Osteocyte (in vitro differentiated cells): ENCODE measurements around the gene CST9L. TPM values are rescaled to one million over a fixed set of nuclear protein-coding genes. Genes with fewer than 3 reads are reported as not detected.

Source experiments
- DNase-seq: peaks from one replicate; pipeline ENCODE4 v3.0.0; 2021; ENCODE audit warnings: mixed read lengths; ENCODE audit not compliant: unreplicated experiment; ENCODE audit errors: extremely low spot score
- H3K27ac Mint-ChIP-seq: one replicate; pipeline ENCODE4 v1.8.0; 2021; ENCODE audit warnings: mild to moderate bottlenecking, mixed read lengths; ENCODE audit not compliant: unreplicated experiment
- H3K27me3 Mint-ChIP-seq: one replicate; pipeline ENCODE4 v1.8.0; 2021; ENCODE audit warnings: mixed read lengths; ENCODE audit not compliant: unreplicated experiment
- H3K36me3 Mint-ChIP-seq: one replicate; pipeline ENCODE4 v1.8.0; 2021; ENCODE audit warnings: mixed read lengths; ENCODE audit not compliant: unreplicated experiment
- H3K4me1 Mint-ChIP-seq: one replicate; pipeline ENCODE4 v1.8.0; 2021; ENCODE audit warnings: mixed read lengths; ENCODE audit not compliant: unreplicated experiment
- H3K4me3 Mint-ChIP-seq: one replicate; pipeline ENCODE4 v1.8.0; 2021; ENCODE audit warnings: mild to moderate bottlenecking, moderate library complexity, mixed read lengths; ENCODE audit not compliant: unreplicated experiment
- H3K9me3 Mint-ChIP-seq: one replicate; pipeline ENCODE4 v1.8.0; 2021; ENCODE audit warnings: mixed read lengths; ENCODE audit not compliant: unreplicated experiment
- CTCF ChIP-seq: fragments of 200-600 bp; sonication (generic); IDR thresholded peaks from 2 replicates; pipeline ENCODE4 v1.5.0; 2021; ENCODE audit warnings: antibody characterized with exemption, mild to moderate bottlenecking, moderate library complexity
- total RNA-seq: library from RNA; stranded (reverse); gene quantifications from 2 replicates; pipeline ENCODE4 v1.2.1, GENCODE V29; 2021

CST9L gene
- total RNA-seq, 1 donor from 2014 or later, result not detected

GRCh38 chr20:23541330-23541729, 27.0 kb downstream of the CST9L start:
- H3K9me3 Mint-ChIP-seq, result no peaks in the 10 kb centered on the region
- no peak overlapping the region for H3K4me3 Mint-ChIP-seq
- no peaks in the 10 kb centered on the region for H3K36me3 Mint-ChIP-seq
- DNase-seq, result no peak
- no peaks in the 10 kb centered on the region for H3K4me1 Mint-ChIP-seq
- TF ChIP-seq CTCF, result no peak
- H3K27ac Mint-ChIP-seq, result no peak overlapping the region
- H3K27me3 Mint-ChIP-seq, result peaks cover 4% of the 10 kb centered on the region

- Mint-ChIP-seq H3K4me3 (no peak overlapping the region), H3K27me3 (peaks cover 4% of the 10 kb centered on the region), H3K27ac (no peak overlapping the region), H3K36me3 (no peaks in the 10 kb centered on the region), H3K4me1 (no peaks in the 10 kb centered on the region), H3K9me3 (no peaks in the 10 kb centered on the region)
- DNase-seq, result no peak
- no peak for TF ChIP-seq CTCF
Observed at GRCh38 chr20:23540624-23541023, 27.7 kb downstream of the CST9L start.

- no peaks in the 10 kb centered on the region for H3K4me1 Mint-ChIP-seq
Observed at GRCh38 chr20:23537030-23537429, 31.3 kb downstream of the CST9L start.

GRCh38 chr20:23536328-23536974, 31.8 kb downstream of the CST9L start:
- no peaks in the 10 kb centered on the region for H3K36me3 Mint-ChIP-seq
- TF ChIP-seq CTCF, result no peak
- H3K4me3 Mint-ChIP-seq, result no peak overlapping the region
- H3K9me3 Mint-ChIP-seq, result no peaks in the 10 kb centered on the region
- H3K27me3 Mint-ChIP-seq, result peaks cover 12% of the 10 kb centered on the region
- DNase-seq, result no peak
- H3K4me1 Mint-ChIP-seq, result no peaks in the 10 kb centered on the region
- H3K27ac Mint-ChIP-seq, result no peak overlapping the region

More at GRCh38 chr20:23537030-23537429, 31.3 kb downstream of the CST9L start:
- no peak for TF ChIP-seq CTCF
- no peak for DNase-seq
- Mint-ChIP-seq H3K9me3 (no peaks in the 10 kb centered on the region), H3K4me3 (no peak overlapping the region), H3K27me3 (peaks cover 12% of the 10 kb centered on the region), H3K36me3 (no peaks in the 10 kb centered on the region), H3K27ac (no peak overlapping the region)

GRCh38 chr20:23534801-23535593, 33.3 kb downstream of the CST9L start:
- no peak overlapping the region for H3K4me3 Mint-ChIP-seq
- no peaks in the 10 kb centered on the region for H3K9me3 Mint-ChIP-seq
- H3K4me1 Mint-ChIP-seq, result no peaks in the 10 kb centered on the region
- DNase-seq, result no peak
- no peaks in the 10 kb centered on the region for H3K36me3 Mint-ChIP-seq
- H3K27me3 Mint-ChIP-seq, result peaks cover 15% of the 10 kb centered on the region
- no peak overlapping the region for H3K27ac Mint-ChIP-seq
- TF ChIP-seq CTCF, result no peak
